ENCODE results near the gene PEPD.

- TF ChIP-seq TARDBP (IDR thresholded peaks at IDR 0.05): no peak
- no peak for TF ChIP-seq SUZ12 (IDR thresholded peaks at IDR 0.05)
- TF ChIP-seq HDGF (IDR thresholded peaks at IDR 0.05; ENCODE audit: borderline replicate concordance): no peak
- TF ChIP-seq ZNF384 (IDR thresholded peaks at IDR 0.05): no peak
- no peak for TF ChIP-seq PKNOX1 (IDR thresholded peaks at IDR 0.05)
- TF ChIP-seq BHLHE40 (IDR thresholded peaks at IDR 0.05; ENCODE audit: borderline replicate concordance): no peak
- no peak for TF ChIP-seq FOXM1 (IDR thresholded peaks at IDR 0.05; ENCODE audit: borderline replicate concordance)
- no peak for TF ChIP-seq ARNT (IDR thresholded peaks at IDR 0.05)
- no peak for TF ChIP-seq FOXA1 (IDR thresholded peaks at IDR 0.05)
- TF ChIP-seq SP1 (IDR thresholded peaks at IDR 0.05): no peak
- no peak for TF ChIP-seq FOXK2 (IDR thresholded peaks at IDR 0.05)
- TF ChIP-seq NFRKB (IDR thresholded peaks at IDR 0.05): no peak
Measured at GRCh38 chr19:33471111-33471996, 50.2 kb downstream of the PEPD start.

Data from HEK293T (cell line).